HL-60 (cell line): Measurements from ENCODE around the gene AP2A2.

Experiments
- CTCF ChIP-seq: IDR thresholded peaks from one replicate; pipeline ENCODE4 v1.5.1; 2011; ENCODE audit warnings: low read length, control low read depth, inconsistent platforms; ENCODE audit not compliant: insufficient read depth
- POLR2AphosphoS5 ChIP-seq: IDR thresholded peaks from 2 replicates; pipeline ENCODE4 v1.6.1; 2012; ENCODE audit warnings: low read depth
- TF ChIP-seq, protein P1 (sequence below): IDR thresholded peaks from 2 replicates; pipeline ENCODE4 v1.6.1; 2012; ENCODE audit warnings: low read depth; ENCODE audit not compliant: insufficient replicate concordance

DNA sequence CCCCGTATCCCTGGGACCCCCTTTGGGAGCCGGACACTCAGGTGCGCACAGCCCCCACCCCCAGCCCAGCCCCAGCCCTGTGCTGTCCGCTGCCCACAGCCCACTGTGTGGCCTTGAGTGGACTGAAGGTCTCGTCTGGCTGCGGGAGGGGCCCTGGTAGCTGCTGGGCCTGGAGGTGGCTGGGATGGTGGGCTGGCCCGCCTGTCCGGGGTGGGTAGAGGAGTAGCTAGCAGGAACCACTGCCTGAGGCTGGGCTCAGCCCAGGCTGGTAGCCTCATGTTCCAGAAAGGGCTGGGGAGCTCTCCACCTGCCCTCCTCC is 115.4 kb downstream of the AP2A2 start:
- no peak for TF ChIP-seq CTCF
- TF ChIP-seq POLR2AphosphoS5: no peak
- TF ChIP-seq, protein P1, sequence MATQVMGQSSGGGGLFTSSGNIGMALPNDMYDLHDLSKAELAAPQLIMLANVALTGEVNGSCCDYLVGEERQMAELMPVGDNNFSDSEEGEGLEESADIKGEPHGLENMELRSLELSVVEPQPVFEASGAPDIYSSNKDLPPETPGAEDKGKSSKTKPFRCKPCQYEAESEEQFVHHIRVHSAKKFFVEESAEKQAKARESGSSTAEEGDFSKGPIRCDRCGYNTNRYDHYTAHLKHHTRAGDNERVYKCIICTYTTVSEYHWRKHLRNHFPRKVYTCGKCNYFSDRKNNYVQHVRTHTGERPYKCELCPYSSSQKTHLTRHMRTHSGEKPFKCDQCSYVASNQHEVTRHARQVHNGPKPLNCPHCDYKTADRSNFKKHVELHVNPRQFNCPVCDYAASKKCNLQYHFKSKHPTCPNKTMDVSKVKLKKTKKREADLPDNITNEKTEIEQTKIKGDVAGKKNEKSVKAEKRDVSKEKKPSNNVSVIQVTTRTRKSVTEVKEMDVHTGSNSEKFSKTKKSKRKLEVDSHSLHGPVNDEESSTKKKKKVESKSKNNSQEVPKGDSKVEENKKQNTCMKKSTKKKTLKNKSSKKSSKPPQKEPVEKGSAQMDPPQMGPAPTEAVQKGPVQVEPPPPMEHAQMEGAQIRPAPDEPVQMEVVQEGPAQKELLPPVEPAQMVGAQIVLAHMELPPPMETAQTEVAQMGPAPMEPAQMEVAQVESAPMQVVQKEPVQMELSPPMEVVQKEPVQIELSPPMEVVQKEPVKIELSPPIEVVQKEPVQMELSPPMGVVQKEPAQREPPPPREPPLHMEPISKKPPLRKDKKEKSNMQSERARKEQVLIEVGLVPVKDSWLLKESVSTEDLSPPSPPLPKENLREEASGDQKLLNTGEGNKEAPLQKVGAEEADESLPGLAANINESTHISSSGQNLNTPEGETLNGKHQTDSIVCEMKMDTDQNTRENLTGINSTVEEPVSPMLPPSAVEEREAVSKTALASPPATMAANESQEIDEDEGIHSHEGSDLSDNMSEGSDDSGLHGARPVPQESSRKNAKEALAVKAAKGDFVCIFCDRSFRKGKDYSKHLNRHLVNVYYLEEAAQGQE: no peak
